ENCODE measurements around the gene KRTAP12-4.

- TF ChIP-seq POLR2AphosphoS5 (IDR thresholded peaks at IDR 0.05) (no peak), CTCF (IDR thresholded peaks at IDR 0.05) (no peak), EP300 (IDR thresholded peaks at IDR 0.05) (no peak)
These were observed 42.9 kb downstream of the KRTAP12-4 start for GRCh38 chr21:44611551-44611950.
